ENCODE results near the gene EFNA5. TPM values are rescaled to one million over a fixed set of nuclear protein-coding genes. Genes with fewer than 3 reads are reported as not detected.
A peak's percentile ranks its signal among the peaks of the same experiment; 100 is the strongest.

The EFNA5 gene
- total and polyA plus RNA-seq, 2 donors = 2.1 to 18.9 TPM

DNA sequence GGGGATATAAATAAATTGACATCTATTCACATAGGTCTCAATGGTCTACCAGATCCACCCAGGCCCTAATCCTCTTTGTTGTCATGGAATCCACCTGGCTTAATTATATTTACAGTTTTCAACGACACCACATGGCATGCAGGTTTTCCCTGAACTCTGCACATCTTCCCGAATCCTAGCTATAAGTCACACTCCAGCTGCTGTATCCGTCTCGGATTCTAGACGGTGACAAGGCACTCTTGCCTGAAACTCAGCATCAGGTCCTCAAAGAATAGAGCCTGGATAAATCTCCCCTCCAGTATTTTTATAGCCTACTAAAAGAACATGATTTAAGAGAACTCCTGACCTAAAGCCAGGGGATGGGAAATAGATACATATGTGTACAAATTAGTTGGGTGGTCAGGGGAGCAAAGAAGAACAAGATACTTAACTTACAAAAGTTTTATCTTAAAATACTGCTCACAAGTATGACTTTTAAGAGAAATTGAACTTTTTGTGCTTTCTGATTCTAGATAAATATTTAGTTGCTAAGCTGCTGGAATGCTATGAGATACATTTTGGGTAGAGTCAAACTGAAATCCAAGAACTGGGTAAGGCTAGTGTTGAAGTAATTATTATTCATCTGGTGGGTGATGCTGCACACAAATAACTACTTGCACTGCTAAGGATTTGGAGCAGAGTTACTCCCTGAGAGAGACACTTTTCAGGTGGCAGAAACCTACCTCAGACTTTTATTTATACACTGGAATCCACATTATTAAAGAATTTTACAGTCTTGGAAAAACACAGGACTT is 187.3 kb downstream of the EFNA5 start:
- DNase-seq (ENCODE audit: extremely low spot score) = no peak
- Histone ChIP-seq H3K4me3 (ENCODE audit: low read depth, low read length) (no peak overlapping the region), H3K27ac (ENCODE audit: low read depth) (no peak overlapping the region), H3K4me1 (ENCODE audit: insufficient read depth) (no peaks in the 10 kb centered on the region), H3K36me3 (ENCODE audit: insufficient read depth) (no peaks in the 10 kb centered on the region)
- WGBS = 44% methylated on average over 5 of the region's 5 CpGs

DNA sequence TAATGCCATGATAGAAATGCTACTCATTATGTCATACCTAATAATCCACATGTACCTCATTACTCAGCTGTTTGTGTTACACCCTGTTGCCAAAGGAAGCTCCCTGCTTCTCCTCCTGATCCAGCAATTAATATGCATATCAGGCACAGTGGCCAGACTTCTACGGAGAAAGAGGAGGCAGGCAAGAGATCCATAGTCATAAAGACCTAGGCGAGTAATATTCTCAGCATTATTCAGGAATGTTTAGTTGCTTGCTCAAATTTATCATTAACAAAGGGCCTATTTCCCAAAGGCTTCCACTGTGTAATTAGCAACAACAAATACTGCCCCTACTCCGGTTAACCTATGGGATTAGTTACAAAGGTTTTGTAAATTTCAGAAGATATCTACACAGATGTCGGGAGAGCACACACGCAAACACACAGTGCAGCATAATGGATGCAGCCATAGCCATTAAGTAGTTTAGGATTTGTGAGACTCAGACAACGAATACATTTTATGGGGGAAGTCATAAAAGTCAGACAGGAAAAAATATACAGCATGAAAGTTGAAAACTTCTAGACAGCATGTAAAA is 192.6 kb downstream of the EFNA5 start:
- Histone ChIP-seq H3K27ac (ENCODE audit: low read depth) (no peak overlapping the region), H3K4me1 (ENCODE audit: insufficient read depth) (no peaks in the 10 kb centered on the region), H3K4me3 (ENCODE audit: low read depth, low read length) (no peak overlapping the region), H3K36me3 (ENCODE audit: insufficient read depth) (no peaks in the 10 kb centered on the region)
- DNase-seq (ENCODE audit: extremely low spot score) = no peak
- WGBS = 77% methylated on average over 6 of the region's 6 CpGs

DNA sequence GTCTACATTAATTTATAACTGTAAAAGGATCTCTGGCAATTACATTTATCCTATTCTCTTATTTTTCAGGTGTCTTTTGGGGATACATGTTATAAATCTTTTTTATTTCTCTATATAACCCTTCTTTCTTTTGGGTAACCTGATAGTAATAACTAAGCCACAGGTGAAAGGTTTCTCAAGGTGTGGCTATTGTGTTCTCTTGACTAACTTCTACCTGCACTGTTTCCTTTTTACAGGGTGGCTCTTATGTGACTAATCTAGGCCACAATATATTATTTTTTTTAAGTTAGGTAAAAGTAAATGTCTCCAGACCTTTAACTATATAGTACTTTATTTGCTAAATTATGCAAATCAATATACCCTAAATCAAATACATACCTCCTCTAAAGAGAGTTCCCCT is 193.2 kb downstream of the EFNA5 start:
- Histone ChIP-seq H3K36me3 (ENCODE audit: insufficient read depth) (no peaks in the 10 kb centered on the region), H3K4me1 (ENCODE audit: insufficient read depth) (no peaks in the 10 kb centered on the region), H3K4me3 (ENCODE audit: low read depth, low read length) (no peak overlapping the region), H3K27ac (ENCODE audit: low read depth) (no peak overlapping the region)
- no peak for DNase-seq (ENCODE audit: extremely low spot score)

DNA sequence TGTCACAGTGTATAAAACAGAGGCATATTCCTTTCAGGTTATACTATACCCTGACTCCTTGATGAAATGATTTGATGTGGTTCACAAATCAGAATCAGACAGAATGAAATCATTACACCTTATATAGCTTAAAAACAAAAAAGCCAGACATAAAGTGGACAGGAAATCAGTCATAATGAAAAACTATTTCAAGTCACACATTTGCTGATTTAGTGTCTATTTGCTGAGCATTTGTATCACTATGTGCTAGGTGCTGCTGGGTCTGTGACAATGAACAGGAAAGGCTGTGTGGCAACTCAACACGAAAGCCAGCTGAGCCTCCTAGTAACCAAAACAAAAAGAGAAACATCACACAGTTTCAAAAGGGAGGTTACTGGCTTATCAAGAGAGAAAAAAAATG is 194.0 kb downstream of the EFNA5 start:
- WGBS = 42% methylated on average over 1 of the region's 1 CpG
- no peak for DNase-seq (ENCODE audit: extremely low spot score)

DNA sequence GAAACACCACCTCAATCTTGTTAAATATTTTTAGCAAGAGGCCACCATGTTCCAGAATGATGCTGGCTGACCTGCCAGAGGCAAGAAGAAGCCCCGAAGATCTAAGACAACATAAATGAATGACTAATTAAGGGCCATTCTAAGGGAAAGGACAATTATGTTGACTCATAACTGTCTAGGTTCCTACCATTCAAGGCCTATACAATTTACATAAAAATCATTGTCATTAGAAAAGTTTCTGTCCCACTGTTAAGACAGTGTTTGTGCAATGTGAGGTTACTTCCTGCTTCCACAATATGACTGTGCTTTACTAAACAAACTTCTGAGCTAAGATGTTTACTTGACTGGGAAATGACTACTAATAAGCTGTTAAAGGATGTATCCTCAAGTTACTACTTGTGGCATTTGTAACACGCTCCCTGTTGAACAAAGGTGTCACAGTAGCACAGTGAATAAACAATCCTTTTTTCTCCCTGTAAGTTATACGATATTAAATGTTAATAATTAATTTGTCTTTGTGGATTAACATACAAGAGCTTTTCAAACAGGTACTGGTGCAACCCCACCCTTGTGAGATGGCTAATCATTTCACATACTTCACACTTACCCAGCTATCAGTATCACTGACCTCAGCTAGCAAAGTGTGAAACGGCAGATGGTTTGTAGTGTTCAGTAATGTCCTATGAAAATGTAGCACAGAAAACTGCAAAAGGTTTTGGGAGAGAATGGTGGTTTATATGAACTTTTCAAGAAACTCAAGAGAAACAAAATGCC is 195.8 kb downstream of the EFNA5 start:
- 82% methylated on average over 4 of the region's 4 CpGs for WGBS
- DNase-seq (ENCODE audit: extremely low spot score) = no peak
- Histone ChIP-seq H3K4me3 (ENCODE audit: low read depth, low read length) (no peak overlapping the region), H3K4me1 (ENCODE audit: insufficient read depth) (no peaks in the 10 kb centered on the region), H3K27ac (ENCODE audit: low read depth) (no peak overlapping the region), H3K36me3 (ENCODE audit: insufficient read depth) (no peaks in the 10 kb centered on the region)

More for the DNA sequence above, 194.0 kb downstream of the EFNA5 start:
- Histone ChIP-seq H3K4me1 (ENCODE audit: insufficient read depth) (no peaks in the 10 kb centered on the region), H3K27ac (ENCODE audit: low read depth) (no peak overlapping the region), H3K4me3 (ENCODE audit: low read depth, low read length) (no peak overlapping the region), H3K36me3 (ENCODE audit: insufficient read depth) (no peaks in the 10 kb centered on the region)

DNA sequence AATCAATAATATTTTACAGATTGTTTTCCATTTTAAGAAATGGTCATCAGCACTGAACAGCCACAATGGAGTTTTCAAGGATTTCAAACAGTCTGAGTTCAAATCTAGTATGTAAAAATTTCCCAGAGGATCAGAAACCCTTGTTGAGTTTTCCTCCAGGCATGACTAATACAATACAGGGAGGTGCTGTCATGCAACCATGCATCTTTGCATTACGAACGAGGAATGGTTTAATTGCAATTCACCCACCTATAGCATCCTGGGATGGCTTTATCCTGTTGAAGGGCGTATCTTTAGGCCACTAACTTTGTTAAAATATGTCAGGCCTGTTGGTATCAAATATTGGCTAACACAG is 196.4 kb downstream of the EFNA5 start:
- Histone ChIP-seq H3K27ac (ENCODE audit: low read depth) (no peak overlapping the region), H3K36me3 (ENCODE audit: insufficient read depth) (no peaks in the 10 kb centered on the region), H3K4me3 (ENCODE audit: low read depth, low read length) (no peak overlapping the region), H3K4me1 (ENCODE audit: insufficient read depth) (no peaks in the 10 kb centered on the region)
- 95% methylated on average over 3 of the region's 3 CpGs for WGBS
- no peak for DNase-seq (ENCODE audit: extremely low spot score)

DNA sequence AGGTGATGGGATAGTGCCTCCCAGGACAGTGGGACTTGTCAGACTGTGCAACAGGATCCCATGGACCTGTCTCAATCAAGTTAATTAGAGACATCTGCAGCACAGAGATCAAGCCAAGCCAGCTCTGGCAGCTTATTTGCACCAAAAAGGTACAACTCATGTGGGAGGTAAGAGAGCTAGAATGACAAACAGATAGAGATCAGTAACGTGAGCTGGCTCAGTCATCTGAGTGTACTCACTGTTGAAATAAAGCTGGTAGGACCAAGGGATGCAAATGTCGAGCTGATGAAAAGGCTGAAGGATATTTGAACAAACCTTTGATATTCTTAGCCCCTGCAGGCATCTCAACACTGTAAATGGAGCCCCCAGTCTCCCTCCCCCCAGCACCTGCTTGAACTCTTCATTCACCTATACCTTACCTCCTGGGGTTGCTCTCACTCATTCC is 198.1 kb downstream of the EFNA5 start:
- no peak overlapping the region for H3K4me3 ChIP-seq (ENCODE audit: low read depth, low read length)
- DNase-seq (ENCODE audit: extremely low spot score) = no peak
- no peaks in the 10 kb centered on the region for H3K36me3 ChIP-seq (ENCODE audit: insufficient read depth)
- H3K4me1 ChIP-seq (ENCODE audit: insufficient read depth) = no peaks in the 10 kb centered on the region
- WGBS = 63% methylated on average over 2 of the region's 2 CpGs
- no peak overlapping the region for H3K27ac ChIP-seq (ENCODE audit: low read depth)

DNA sequence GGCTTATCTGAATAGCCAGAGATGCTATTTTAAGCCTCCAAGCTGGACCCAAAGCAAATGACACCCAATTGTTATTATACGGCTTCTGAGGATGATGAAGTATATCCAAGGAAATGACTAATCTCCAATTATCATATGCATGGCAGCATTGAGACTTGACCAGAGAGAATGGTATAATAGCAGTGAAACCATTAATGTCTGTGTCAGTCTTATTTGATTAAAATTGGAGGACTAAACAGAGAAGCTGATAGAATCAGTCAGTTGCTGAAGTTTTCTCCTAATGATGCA is 200.5 kb downstream of the EFNA5 start:
- WGBS = 72% methylated on average over 1 of the region's 1 CpG
- Histone ChIP-seq H3K4me3 (ENCODE audit: low read depth, low read length) (no peak overlapping the region), H3K4me1 (ENCODE audit: insufficient read depth) (no peaks in the 10 kb centered on the region), H3K36me3 (ENCODE audit: insufficient read depth) (no peaks in the 10 kb centered on the region), H3K27ac (ENCODE audit: low read depth) (no peak overlapping the region)
- DNase-seq (ENCODE audit: extremely low spot score) = no peak

DNA sequence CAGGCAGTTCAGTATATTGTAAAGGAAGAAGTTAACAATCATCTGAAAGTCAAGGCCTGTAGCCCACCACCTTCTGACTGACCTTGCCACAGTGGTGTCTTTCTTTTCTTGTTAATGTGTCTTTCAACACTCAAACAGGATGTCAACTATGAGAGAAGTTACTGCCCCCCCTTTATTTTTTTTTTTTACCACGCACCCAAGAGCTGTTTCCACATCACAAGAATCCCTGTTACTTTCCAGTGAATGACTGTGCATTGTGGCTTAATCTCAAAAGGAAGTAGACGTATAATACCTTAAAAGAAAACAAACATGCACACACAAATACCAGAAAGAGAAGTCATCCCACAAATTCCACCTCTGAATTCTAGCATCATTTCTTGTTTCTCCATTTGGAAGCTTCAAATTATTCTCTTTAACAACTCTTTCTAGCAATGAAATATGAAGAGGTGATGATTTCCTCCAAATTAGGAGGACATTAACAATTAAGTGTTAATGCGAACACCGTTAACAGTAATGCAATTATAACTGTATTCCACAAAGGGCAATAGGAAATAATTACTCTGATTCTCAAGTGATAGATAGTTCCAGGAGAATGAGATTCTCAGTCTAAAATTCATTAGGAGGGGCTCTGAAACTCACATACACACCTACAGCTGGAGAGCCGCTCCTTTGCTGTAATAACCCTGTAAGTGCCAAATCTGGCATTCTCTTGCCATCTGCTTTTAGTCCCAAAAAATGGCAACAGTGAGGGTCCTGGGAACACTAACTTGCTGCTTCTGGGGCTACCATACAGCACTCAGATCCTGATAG is 201.0 kb downstream of the EFNA5 start:
- WGBS = 77% methylated on average over 5 of the region's 5 CpGs
- Histone ChIP-seq H3K36me3 (ENCODE audit: insufficient read depth) (no peaks in the 10 kb centered on the region), H3K4me1 (ENCODE audit: insufficient read depth) (no peaks in the 10 kb centered on the region), H3K27ac (ENCODE audit: low read depth) (no peak overlapping the region), H3K4me3 (ENCODE audit: low read depth, low read length) (no peak overlapping the region)
- peak; percentile 26 for DNase-seq (ENCODE audit: extremely low spot score)

DNA sequence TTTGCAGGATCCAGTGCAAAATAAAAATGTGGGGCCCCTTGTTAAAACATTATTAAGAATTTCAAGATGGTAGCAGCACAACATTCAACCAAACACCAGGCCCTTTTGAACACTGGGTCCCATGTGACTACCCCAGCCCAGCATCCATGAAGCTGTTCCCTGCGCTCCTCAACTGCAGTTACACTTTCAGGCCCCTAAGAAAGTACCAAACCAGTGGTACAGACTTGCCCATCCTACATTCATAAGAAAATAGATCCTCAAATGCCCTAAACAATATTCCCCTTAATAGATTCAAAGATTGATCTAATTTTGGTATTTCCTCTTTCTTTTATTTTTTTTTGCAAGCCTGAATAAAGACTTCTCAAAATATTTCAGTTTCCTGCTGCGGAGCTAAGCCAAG is 201.7 kb downstream of the EFNA5 start:
- Histone ChIP-seq H3K36me3 (ENCODE audit: insufficient read depth) (no peaks in the 10 kb centered on the region), H3K4me3 (ENCODE audit: low read depth, low read length) (no peak overlapping the region), H3K4me1 (ENCODE audit: insufficient read depth) (no peaks in the 10 kb centered on the region), H3K27ac (ENCODE audit: low read depth) (no peak overlapping the region)
- no peak for DNase-seq (ENCODE audit: extremely low spot score)
- 64% methylated on average over 2 of the region's 2 CpGs for WGBS

DNA sequence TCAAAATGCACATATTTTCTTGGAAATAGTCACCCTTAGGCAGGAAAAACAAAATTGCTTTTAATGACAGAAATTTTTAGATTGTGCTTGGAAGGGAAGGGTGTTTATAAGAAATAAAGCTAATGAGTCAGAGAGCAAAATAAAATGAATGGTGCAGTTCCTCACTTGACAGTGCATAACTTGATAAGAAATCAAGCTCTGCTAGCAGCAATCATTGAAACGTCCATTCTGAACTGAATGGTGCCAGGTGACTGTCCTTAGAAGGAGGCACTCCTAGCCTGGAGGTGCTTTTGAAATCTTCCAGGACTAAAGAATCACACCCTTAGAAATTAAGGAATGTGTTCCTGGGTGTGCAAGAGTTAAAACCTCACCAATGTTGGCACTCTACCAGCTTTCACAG is 202.5 kb downstream of the EFNA5 start:
- no peak overlapping the region for H3K4me3 ChIP-seq (ENCODE audit: low read depth, low read length)
- 57% methylated on average over 1 of the region's 1 CpG for WGBS
- H3K36me3 ChIP-seq (ENCODE audit: insufficient read depth) = no peaks in the 10 kb centered on the region
- no peak for DNase-seq (ENCODE audit: extremely low spot score)
- no peaks in the 10 kb centered on the region for H3K4me1 ChIP-seq (ENCODE audit: insufficient read depth)
- no peak overlapping the region for H3K27ac ChIP-seq (ENCODE audit: low read depth)

DNA sequence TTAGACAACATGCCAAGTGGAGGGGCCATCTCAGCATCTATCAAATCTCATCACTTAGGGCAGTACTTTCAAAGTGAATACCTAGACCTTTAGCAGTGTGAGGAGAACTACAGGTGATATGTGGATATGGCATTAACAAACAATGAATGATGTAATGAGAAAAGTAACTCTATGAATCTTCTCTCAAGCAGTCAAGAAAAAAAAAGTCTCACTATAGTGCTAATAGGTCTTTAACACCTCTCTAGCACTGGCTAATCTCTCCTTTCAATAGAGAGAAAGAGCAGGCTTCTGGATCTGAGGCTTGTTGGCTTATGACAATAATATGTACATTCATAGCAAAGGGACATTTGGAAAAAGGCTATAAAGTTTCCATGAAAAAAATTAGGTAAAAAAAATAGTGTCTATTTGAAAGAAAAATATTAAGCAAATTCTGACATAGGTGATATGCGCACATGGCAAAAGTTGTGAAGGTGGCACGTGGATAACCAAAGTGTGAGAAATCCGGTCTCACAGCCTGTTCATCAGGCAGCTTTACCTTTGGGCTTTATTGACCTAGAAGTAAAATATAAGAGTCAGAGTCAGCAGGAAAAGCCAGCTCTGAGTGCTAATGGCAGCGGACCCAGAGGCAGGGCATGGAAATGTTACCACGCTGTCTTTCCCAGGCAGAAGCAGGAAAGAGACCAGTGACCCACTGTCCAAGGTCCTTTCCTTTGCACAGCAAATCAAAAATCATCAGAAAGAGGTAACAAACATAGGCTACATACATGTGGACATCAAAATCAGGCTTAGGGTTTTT is 203.4 kb downstream of the EFNA5 start:
- DNase-seq (ENCODE audit: extremely low spot score) = no peak
- Histone ChIP-seq H3K36me3 (ENCODE audit: insufficient read depth) (no peaks in the 10 kb centered on the region), H3K27ac (ENCODE audit: low read depth) (no peak overlapping the region), H3K4me1 (ENCODE audit: insufficient read depth) (no peaks in the 10 kb centered on the region), H3K4me3 (ENCODE audit: low read depth, low read length) (no peak overlapping the region)
- WGBS = 92% methylated on average over 5 of the region's 5 CpGs

DNA sequence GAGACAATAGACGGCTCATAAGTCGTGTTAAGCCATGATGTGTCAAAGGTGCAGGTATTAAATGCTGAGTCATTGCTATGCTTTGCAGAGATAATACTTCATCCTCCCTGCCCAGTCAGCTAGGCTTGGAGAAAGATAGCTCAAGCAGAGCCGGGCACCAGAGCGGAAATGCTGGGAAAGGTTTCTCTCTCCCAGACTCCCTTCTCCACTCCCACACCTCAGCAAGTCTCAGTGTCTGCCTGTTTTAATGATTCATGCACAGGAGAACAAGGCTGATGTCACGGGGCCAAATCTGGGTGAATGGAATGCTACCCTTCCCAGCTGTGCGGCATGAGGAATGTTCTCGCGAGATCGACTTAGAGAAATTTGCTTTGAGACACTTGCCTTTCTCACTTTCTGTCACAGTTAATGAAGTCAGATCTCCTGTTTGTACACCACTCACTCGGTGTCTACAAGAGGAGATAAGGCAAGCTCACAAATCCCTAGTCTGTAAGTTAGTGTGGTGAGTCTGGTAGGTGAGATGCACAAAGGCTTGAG is 204.4 kb downstream of the EFNA5 start:
- Histone ChIP-seq H3K4me1 (ENCODE audit: insufficient read depth) (no peaks in the 10 kb centered on the region), H3K27ac (ENCODE audit: low read depth) (no peak overlapping the region), H3K4me3 (ENCODE audit: low read depth, low read length) (no peak overlapping the region), H3K36me3 (ENCODE audit: insufficient read depth) (no peaks in the 10 kb centered on the region)
- WGBS = 79% methylated on average over 10 of the region's 10 CpGs
- DNase-seq (ENCODE audit: extremely low spot score) = no peak
